GM21423 (cell line): Measurements from ENCODE around the gene ITGB6.
A peak's percentile ranks its signal among the peaks of the same experiment; 100 is the strongest.

Source experiments
- ATAC-seq: cut with Tn5 transposase; IDR thresholded peaks from one replicate; pipeline ENCODE4 v1.9.1; 2021; ENCODE audit warnings: mild to moderate bottlenecking, moderate library complexity; ENCODE audit not compliant: unreplicated experiment

Gene ITGB6, protein sequence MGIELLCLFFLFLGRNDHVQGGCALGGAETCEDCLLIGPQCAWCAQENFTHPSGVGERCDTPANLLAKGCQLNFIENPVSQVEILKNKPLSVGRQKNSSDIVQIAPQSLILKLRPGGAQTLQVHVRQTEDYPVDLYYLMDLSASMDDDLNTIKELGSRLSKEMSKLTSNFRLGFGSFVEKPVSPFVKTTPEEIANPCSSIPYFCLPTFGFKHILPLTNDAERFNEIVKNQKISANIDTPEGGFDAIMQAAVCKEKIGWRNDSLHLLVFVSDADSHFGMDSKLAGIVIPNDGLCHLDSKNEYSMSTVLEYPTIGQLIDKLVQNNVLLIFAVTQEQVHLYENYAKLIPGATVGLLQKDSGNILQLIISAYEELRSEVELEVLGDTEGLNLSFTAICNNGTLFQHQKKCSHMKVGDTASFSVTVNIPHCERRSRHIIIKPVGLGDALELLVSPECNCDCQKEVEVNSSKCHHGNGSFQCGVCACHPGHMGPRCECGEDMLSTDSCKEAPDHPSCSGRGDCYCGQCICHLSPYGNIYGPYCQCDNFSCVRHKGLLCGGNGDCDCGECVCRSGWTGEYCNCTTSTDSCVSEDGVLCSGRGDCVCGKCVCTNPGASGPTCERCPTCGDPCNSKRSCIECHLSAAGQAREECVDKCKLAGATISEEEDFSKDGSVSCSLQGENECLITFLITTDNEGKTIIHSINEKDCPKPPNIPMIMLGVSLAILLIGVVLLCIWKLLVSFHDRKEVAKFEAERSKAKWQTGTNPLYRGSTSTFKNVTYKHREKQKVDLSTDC

GRCh38 chr2:160199683-160200389 lies at the start of gene ITGB6:
Gene ITGB6 (minus strand): TSS chr2:160200272. CDS start chr2:160200063, 209 bp downstream.
- no peak for ATAC-seq

DNA sequence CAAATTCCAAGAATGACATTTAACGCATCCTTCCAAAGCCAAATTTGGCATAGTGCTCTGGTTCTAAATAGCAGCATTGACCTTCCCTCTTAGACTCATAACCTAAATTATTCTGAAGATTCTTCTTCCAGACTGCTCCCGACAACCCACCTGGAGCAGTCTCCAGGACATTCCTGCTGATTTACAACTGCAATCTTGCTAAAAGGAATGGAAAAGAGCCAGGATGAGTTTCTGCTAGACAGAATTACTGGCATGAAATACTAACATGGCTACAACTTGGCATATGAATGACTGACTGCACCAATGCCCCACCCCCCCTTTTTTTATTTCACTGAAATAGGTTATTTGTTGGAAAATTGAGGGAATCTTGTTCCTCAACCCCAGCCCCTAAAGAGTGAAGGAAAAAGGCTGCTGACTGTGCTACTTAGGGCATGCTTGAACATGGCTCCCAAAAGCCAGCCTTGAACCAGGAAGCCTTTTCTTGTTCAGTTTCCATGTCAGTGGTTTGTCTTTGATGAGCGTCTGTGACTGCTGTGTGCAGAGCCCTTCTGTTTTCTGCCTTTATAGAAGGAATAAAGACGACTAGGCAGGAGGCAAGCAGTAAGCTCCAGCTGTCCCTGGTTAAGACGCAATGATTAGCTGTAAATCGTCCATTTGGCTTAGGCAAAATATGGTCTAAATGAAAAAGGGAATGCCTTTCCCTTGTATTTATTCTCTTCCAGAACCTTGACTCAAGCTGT lies 47.4 kb upstream of the ITGB6 start:
- ATAC-seq: no peak

GRCh38 chr2:160246356-160246755 lies 46.3 kb upstream of the ITGB6 start:
- ATAC-seq: no peak

GRCh38 chr2:160245614-160246155 lies 45.6 kb upstream of the ITGB6 start:
- no peak for ATAC-seq

GRCh38 chr2:160242893-160243564 lies 43.0 kb upstream of the ITGB6 start:
- no peak for ATAC-seq

DNA sequence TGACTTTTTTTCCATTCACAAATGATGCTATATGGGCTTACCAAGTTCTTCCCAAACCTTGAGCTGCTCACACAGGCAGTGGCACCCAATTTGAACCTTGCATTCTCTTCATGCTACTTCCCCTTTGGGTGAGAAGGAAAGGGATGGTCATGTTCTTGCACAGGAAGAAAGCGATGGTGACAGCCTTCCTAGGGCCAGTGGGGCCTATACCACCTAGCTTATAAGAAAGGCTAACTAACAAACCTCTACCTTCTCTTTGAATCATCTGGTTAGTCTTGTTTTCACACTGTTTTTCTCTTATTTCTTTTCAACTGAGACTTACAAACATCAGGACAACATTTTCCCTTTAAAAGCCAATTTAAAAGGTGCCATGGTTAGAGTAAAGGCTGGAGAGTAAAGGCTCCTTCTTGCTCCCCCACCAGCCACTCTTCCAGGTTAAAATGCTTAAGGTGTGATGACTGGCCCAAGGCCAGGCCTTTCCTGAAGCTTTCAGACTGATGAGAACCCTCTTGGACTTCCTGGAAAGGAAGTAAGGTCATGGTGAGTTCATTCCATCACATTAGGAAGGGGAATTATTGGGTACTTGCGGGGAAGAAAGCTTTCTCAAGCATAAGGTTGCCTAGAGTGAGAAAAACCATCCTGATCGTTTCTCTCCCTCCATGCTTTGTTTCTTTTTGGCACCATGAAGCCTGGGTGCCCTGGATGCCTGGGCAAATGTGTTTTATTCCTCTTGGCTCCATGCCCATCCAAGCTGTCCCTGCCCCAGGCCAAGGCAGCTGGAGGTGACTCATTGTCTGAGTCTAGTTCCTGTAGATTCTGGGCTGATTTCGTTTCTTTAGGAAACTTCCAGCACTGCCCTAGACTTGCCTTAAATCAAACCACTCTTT lies 41.4 kb upstream of the ITGB6 start:
- ATAC-seq: no peak

GRCh38 chr2:160239436-160239835 lies 39.4 kb upstream of the ITGB6 start:
- no peak for ATAC-seq

- no peak for ATAC-seq
Observed at GRCh38 chr2:160238392-160238791, 38.3 kb upstream of the ITGB6 start.

DNA sequence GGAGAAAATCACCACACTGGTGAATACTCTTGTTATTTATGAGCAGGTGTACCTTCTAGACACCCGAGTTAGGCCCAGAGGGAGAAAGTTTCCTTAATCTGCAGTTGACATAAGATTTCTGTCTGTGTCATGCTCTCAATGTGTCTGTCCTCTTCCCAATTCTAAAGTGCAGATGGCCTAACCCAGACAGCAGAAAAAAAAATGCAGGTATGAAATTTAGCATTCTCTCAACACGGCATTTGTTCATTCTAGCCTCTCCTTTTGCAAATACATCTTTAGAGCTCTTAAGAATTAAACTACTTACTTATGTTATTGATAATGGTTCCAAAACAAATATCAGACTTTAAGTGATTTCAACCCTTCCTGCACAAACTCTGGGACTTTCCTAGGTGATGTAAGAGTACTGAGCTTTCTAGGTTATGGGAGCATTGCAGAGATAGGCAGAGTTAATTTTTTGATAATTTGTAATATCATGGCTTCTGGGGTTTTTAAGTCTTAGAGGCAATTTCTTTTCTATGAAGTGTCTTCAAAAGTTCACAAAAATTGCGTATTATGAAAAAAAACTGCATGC lies 32.9 kb upstream of the ITGB6 start:
- ATAC-seq: no peak

GRCh38 chr2:160229591-160229990 lies 29.5 kb upstream of the ITGB6 start:
- ATAC-seq: no peak

GRCh38 chr2:160228141-160228917 lies 28.3 kb upstream of the ITGB6 start:
- ATAC-seq: no peak

GRCh38 chr2:160227293-160227915 lies 27.3 kb upstream of the ITGB6 start:
- no peak for ATAC-seq

DNA sequence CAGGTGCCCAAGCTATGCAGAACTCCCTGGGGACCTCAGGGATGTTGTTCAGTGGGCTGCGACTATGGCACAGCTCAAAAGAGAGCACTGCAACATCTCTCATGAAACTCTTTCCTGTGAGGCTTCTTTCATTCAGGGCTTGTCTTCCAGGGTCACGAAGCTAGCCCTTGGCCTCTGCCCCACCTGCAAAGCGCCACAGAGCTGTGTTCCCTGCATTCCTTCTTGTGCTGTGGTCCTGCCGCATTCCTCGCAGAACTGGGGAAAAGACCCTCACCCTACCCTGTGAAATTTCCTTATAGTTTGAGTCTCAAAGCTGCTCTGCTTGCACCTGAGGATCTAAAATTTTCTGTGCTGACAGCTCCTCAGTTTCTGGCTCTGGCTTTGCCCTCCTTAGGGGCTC lies 26.3 kb upstream of the ITGB6 start:
- ATAC-seq: no peak

- no peak for ATAC-seq
Observed at GRCh38 chr2:160225722-160226121, 25.6 kb upstream of the ITGB6 start.

DNA sequence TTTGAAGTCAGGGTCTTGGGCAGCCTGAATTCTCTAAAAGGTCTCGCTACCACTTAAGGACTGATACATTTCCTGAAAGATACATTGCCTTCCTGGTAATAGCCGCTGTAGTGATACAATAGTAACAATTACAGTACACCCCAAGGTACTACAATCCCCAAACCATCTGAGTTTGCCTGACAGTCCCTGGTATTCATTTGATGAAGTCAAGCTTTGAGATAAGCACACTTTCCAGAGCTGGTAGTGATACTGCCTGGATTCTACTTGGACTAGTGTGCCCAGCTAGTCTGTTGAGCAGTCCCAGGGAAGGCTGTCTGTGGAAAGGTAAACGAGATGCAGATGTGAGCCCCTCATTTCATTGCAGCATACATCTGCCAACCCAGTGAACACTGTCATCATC lies 24.4 kb upstream of the ITGB6 start:
- no peak for ATAC-seq

GRCh38 chr2:160224060-160224459 lies 24.0 kb upstream of the ITGB6 start:
- peak; percentile 93 for ATAC-seq

GRCh38 chr2:160223560-160223959 lies 23.5 kb upstream of the ITGB6 start:
- ATAC-seq: no peak
